Measurements from ENCODE around the gene PCDH1.
A peak's percentile ranks its signal among the peaks of the same experiment; 100 is the strongest.

The PCDH1 gene

GRCh38 chr5:141852448-141852847 is 25.8 kb downstream of the PCDH1 start:
- DNase-seq, result no peak

GRCh38 chr5:141851195-141851874 is 26.9 kb downstream of the PCDH1 start:
- no peak for DNase-seq

GRCh38 chr5:141850786-141851185 is 27.4 kb downstream of the PCDH1 start:
- DNase-seq, result no peak

- peak; percentile 80 for DNase-seq
These were observed 27.9 kb downstream of the PCDH1 start for GRCh38 chr5:141850244-141850768.

GRCh38 chr5:141849415-141850243 is 28.6 kb downstream of the PCDH1 start:
- DNase-seq, result peak; percentile 89

- no peak for DNase-seq
These were observed 29.3 kb downstream of the PCDH1 start for GRCh38 chr5:141848744-141849414.

- no peak for DNase-seq
These were observed 32.2 kb downstream of the PCDH1 start for GRCh38 chr5:141846031-141846430.

GRCh38 chr5:141845371-141845851 is 32.8 kb downstream of the PCDH1 start:
- no peak for DNase-seq

GRCh38 chr5:141844414-141845097 is 33.7 kb downstream of the PCDH1 start:
- DNase-seq, result no peak

GRCh38 chr5:141843156-141843927 is 34.9 kb downstream of the PCDH1 start:
- DNase-seq, result no peak

GRCh38 chr5:141841378-141842180 is 36.6 kb downstream of the PCDH1 start:
- no peak for DNase-seq

- DNase-seq, result no peak
These were observed 37.3 kb downstream of the PCDH1 start for GRCh38 chr5:141840826-141841360.

GRCh38 chr5:141840280-141840812 is 37.9 kb downstream of the PCDH1 start:
- no peak for DNase-seq

GRCh38 chr5:141839015-141839513 is 39.1 kb downstream of the PCDH1 start:
- no peak for DNase-seq

- no peak for DNase-seq
These were observed 39.7 kb downstream of the PCDH1 start for GRCh38 chr5:141838326-141839014.

GRCh38 chr5:141835928-141836670 is 42.1 kb downstream of the PCDH1 start:
- no peak for DNase-seq

GRCh38 chr5:141834331-141834730 is 43.9 kb downstream of the PCDH1 start:
- DNase-seq, result no peak

GRCh38 chr5:141832131-141832530 is 46.1 kb downstream of the PCDH1 start:
- no peak for DNase-seq

- DNase-seq, result no peak
These were observed 50.0 kb downstream of the PCDH1 start for GRCh38 chr5:141828162-141828561.

Measured in 8988T (cell line).